Stomach (tissue), 9 donors: Measurements from ENCODE around the gene SEC23A. TPM values are rescaled to one million over a fixed set of nuclear protein-coding genes. Genes with fewer than 3 reads are reported as not detected.
"Not testable (repeated sequence)": the region's sequence is repeated elsewhere in the genome, so short reads cannot be mapped to it uniquely, and the experiment has no call there.

Experiments
- DNase-seq, 2 donors: peaks; one replicate each; pipeline versions ENCODE4 v3.0.0 to v3.0.0-alpha.2; 2013 to 2019
- H3K27ac ChIP-seq, 5 donors: fragments of 200-600 bp in 4 of 5; sonication (generic) in 4 of 5; one replicate each; pipeline ENCODE4 v1.5.1; 2013 to 2019; ENCODE audit warnings: mild to moderate bottlenecking in 1 of 5, moderate library complexity in 1 of 5
- H3K27me3 ChIP-seq, 3 donors: fragments of 200-600 bp; sonication (generic); one replicate each; pipeline ENCODE4 v1.5.1; 2017 to 2019; ENCODE audit warnings: mixed run types in 1 of 3
- H3K36me3 ChIP-seq, 4 donors: fragments of 200-600 bp; sonication (generic); 1 replicate in 3 of 4; 2 replicates in 1 of 4; pipeline ENCODE4 v1.5.1; 2016 to 2019
- H3K4me1 ChIP-seq, 4 donors: fragments of 200-600 bp; sonication (generic); one replicate each; pipeline ENCODE4 v1.5.1; 2016 to 2019
- H3K4me3 ChIP-seq, 4 donors: fragments of 200-600 bp; sonication (generic) in 3 of 4; one replicate each; pipeline ENCODE4 v1.5.1; 2016 to 2019; ENCODE audit warnings: mild to moderate bottlenecking in 1 of 4
- H3K9me3 ChIP-seq, 4 donors: fragments of 200-600 bp; sonication (generic); one replicate each; pipeline ENCODE4 v1.5.1; 2016 to 2019
- CTCF ChIP-seq, 7 experiments: fragments of 450-650 bp in 4 of 7; fragments of 200-600 bp in 3 of 7; sonication (generic) in 3 of 7; IDR thresholded peaks; one replicate each; pipeline ENCODE4 v1.5.1; 2016 to 2019; ENCODE audit warnings: antibody characterized with exemption in 7 of 7, control low read depth in 2 of 7, mild to moderate bottlenecking in 1 of 7
- EP300 ChIP-seq: sonication (generic); formaldehyde crosslinking; IDR thresholded peaks from one replicate; pipeline ENCODE4 v1.6.1; 2017; ENCODE audit warnings: antibody characterized with exemption
- POLR2A ChIP-seq, 4 donors: fragments of 450-650 bp; IDR thresholded peaks; one replicate each; pipeline ENCODE4 v1.6.1; 2016; ENCODE audit warnings: antibody characterized with exemption in 4 of 4, control low read depth in 2 of 4, mild to moderate bottlenecking in 1 of 4, moderate library complexity in 1 of 4
- POLR2AphosphoS5 ChIP-seq, 3 donors: sonication (generic); formaldehyde crosslinking; IDR thresholded peaks; one replicate each; pipeline ENCODE4 v1.6.1; 2016; ENCODE audit warnings: antibody characterized with exemption in 3 of 3
- WGBS, 5 donors: extraction: QIAGEN DNeasy Blood & Tissue Kit in 3 of 5; methylation state at CpG; one replicate each; pipeline versions ENCODE4 v1.1.5 to v1.1.7; 2013 to 2018; 5-methylcytosine and 5-hydroxymethylcytosine counted together
- intact Hi-C: fragments of 100-400 bp; cut with DNase I; formaldehyde crosslinking; loops from one replicate; pipeline ENCODE4 v1.15.1; 2023; ENCODE audit warnings: low total_unique reads
- polyA plus RNA-seq, 3 donors: library from polyadenylated mRNA; stranded (reverse); fragments of 200-250 nt; gene quantifications; one replicate each; pipeline ENCODE4 v1.2.3, GENCODE V29; 2013
- total RNA-seq, 5 donors: library from RNA; depleted of rRNA; stranded (reverse); fragments of >200 nt; gene quantifications; one replicate each; pipeline versions ENCODE4 v1.1.0 to v1.2.3, GENCODE V29; 2014 to 2016
- donor health status: healthy with polysubstance abuse.
- donor health status: Bipolar disorder and iron deficiency.
- donor health status: healthy.

Gene SEC23A
- total and polyA plus RNA-seq, 8 donors: 12.3 to 584 (median 68.6) TPM

- H3K27me3 ChIP-seq: no peaks in the 10 kb centered on the region
- H3K4me1 ChIP-seq: peaks cover 0 to 23% (median 17%) of the 10 kb centered on the region in 4 donors
- 74 to 84% (median 78%) methylated on average over 12 of the region's 12 CpGs for WGBS, 5 donors
- peaks cover 0 to under 1% (median under 1%) of the 10 kb centered on the region in 4 donors for H3K36me3 ChIP-seq
- TF ChIP-seq POLR2A (IDR thresholded peaks at IDR 0.05) (no peak), CTCF (IDR thresholded peaks at IDR 0.05) (no peak), POLR2AphosphoS5 (IDR thresholded peaks at IDR 0.05) (peak in 1 of 3 donors; percentile 8)
- H3K4me3 ChIP-seq: no peak overlapping the region
- DNase-seq: peak in 1 of 2 donors; percentile 83
- no peaks in the 10 kb centered on the region for H3K9me3 ChIP-seq
- intact Hi-C loops: no loop called here
- H3K27ac ChIP-seq: peak overlapping the region in 3 of 5 donors; percentile 20 to 53 (median 20)
Measured at GRCh38 chr14:39023939-39024871, 78.8 kb downstream of the SEC23A start.

GRCh38 chr14:39017096-39018016, 85.7 kb downstream of the SEC23A start:
- H3K27ac ChIP-seq, H3K27me3 ChIP-seq, H3K4me1 ChIP-seq, H3K36me3 ChIP-seq, intact Hi-C loops, H3K9me3 ChIP-seq: not testable (repeated sequence)
- WGBS, 5 donors: 49 to 76% (median 69%) methylated on average over 31 to 32 of the region's 33 CpGs
- H3K4me3 ChIP-seq: peak overlapping the region in 2 of 4 donors; percentile 3 to 23
- peak in 1 of 2 donors; percentile 39 for DNase-seq

GRCh38 chr14:39016733-39017095, 86.3 kb downstream of the SEC23A start:
- 73 to 82% (median 75%) methylated on average over 4 of the region's 4 CpGs for WGBS, 5 donors
- peaks cover 0 to 8% (median 0%) of the 10 kb centered on the region in 4 donors for H3K4me1 ChIP-seq
- no peak overlapping the region for H3K4me3 ChIP-seq
- no peak overlapping the region for H3K27ac ChIP-seq
- no peaks in the 10 kb centered on the region for H3K9me3 ChIP-seq
- H3K36me3 ChIP-seq: no peaks in the 10 kb centered on the region
- no peaks in the 10 kb centered on the region for H3K27me3 ChIP-seq
- no peak for TF ChIP-seq POLR2AphosphoS5 (IDR thresholded peaks at IDR 0.05)
- TF ChIP-seq POLR2A (IDR thresholded peaks at IDR 0.05): no peak
- TF ChIP-seq CTCF (IDR thresholded peaks at IDR 0.05): no peak
- no peak for TF ChIP-seq EP300
- intact Hi-C loops: no loop called here
- no peak for DNase-seq

- DNase-seq: no peak
- Histone ChIP-seq H3K9me3 (no peaks in the 10 kb centered on the region), H3K27me3 (no peaks in the 10 kb centered on the region), H3K36me3 (no peaks in the 10 kb centered on the region), H3K4me3 (no peak overlapping the region), H3K4me1 (peaks cover 0 to 8% (median 0%) of the 10 kb centered on the region in 4 donors), H3K27ac (no peak overlapping the region)
- WGBS, 5 donors: 85 to 97% (median 94%) methylated on average over 3 of the region's 3 CpGs
- intact Hi-C loops: no loop called here
- no peak for TF ChIP-seq POLR2A (IDR thresholded peaks at IDR 0.05)
- TF ChIP-seq EP300: no peak
- no peak for TF ChIP-seq CTCF (IDR thresholded peaks at IDR 0.05)
- TF ChIP-seq POLR2AphosphoS5 (IDR thresholded peaks at IDR 0.05): no peak
Measured at GRCh38 chr14:39015964-39016577, 87.0 kb downstream of the SEC23A start.
